Fibroblast of skin of right biceps (primary cell): ENCODE measurements around the gene TPSB2.
"Not testable (repeated sequence)": the region's sequence is repeated elsewhere in the genome, so short reads cannot be mapped to it uniquely, and the experiment has no call there.

ENCODE experiments used
- DNase-seq: peaks from one replicate; pipeline ENCODE4 v3.0.0-alpha.2; 2013

The TPSB2 gene

GRCh38 chr16:1240436-1240835 lies 10.5 kb upstream of the TPSB2 start, which contains the start of gene TPSAB1:
TPSAB1 (plus strand) TSS chr16:1240705; CDS start chr16:1240939, 234 bp downstream.
- DNase-seq = not testable (repeated sequence)

- DNase-seq = not testable (repeated sequence)
Observed at GRCh38 chr16:1239575-1239974, 9.6 kb upstream of the TPSB2 start.

- not testable (repeated sequence) for DNase-seq
Observed at GRCh38 chr16:1238909-1239308, 8.9 kb upstream of the TPSB2 start.

- DNase-seq = no peak
Observed at GRCh38 chr16:1237990-1238389, 8.0 kb upstream of the TPSB2 start.

- DNase-seq = not testable (repeated sequence)
Observed at GRCh38 chr16:1236659-1237058, 6.7 kb upstream of the TPSB2 start.

- not testable (repeated sequence) for DNase-seq
Observed at GRCh38 chr16:1232049-1232748, 2.2 kb upstream of the TPSB2 start.

GRCh38 chr16:1231301-1231700 lies 1.3 kb upstream of the TPSB2 start:
- not testable (repeated sequence) for DNase-seq

GRCh38 chr16:1230471-1231212 lies 658 bp upstream of the TPSB2 start:
- DNase-seq = not testable (repeated sequence)

GRCh38 chr16:1229476-1229875 lies 508 bp downstream of the TPSB2 start:
- not testable (repeated sequence) for DNase-seq

- DNase-seq = not testable (repeated sequence)
Observed at GRCh38 chr16:1228227-1228626, 1.8 kb downstream of the TPSB2 start.

- DNase-seq = not testable (repeated sequence)
Observed at GRCh38 chr16:1226692-1227091, 3.3 kb downstream of the TPSB2 start.

- not testable (repeated sequence) for DNase-seq
Observed at GRCh38 chr16:1225728-1226311, 4.2 kb downstream of the TPSB2 start.

GRCh38 chr16:1225051-1225451 lies 4.9 kb downstream of the TPSB2 start, which contains the start of gene TPSG1:
TPSG1 (minus strand) TSS chr16:1225268; CDS start chr16:1225252, 16 bp downstream.
- DNase-seq = no peak

GRCh38 chr16:1224558-1224957 lies 5.4 kb downstream of the TPSB2 start:
- no peak for DNase-seq

- no peak for DNase-seq
Observed at GRCh38 chr16:1223355-1224214, 6.4 kb downstream of the TPSB2 start.

- DNase-seq = no peak
Observed at GRCh38 chr16:1222553-1223354, 7.2 kb downstream of the TPSB2 start.

GRCh38 chr16:1221628-1222552 lies 8.1 kb downstream of the TPSB2 start:
- DNase-seq = no peak

GRCh38 chr16:1220841-1221627 lies 8.9 kb downstream of the TPSB2 start:
- DNase-seq = no peak

- no peak for DNase-seq
Observed at GRCh38 chr16:1220098-1220728, 9.8 kb downstream of the TPSB2 start.
